Natural killer cell (primary cell): ENCODE data around the gene RAPGEF4. TPM values are rescaled to one million over a fixed set of nuclear protein-coding genes. Genes with fewer than 3 reads are reported as not detected.

Experiments used
- ATAC-seq, 3 donors: fragments of 150-1000 bp in 2 of 3; fragments of 200-7000 bp in 1 of 3; cut with Tn5 transposase; 1 replicate in 1 of 3; 2 replicates in 2 of 3; pipeline ENCODE4 v1.10.0; 2021; ENCODE audit warnings: mild to moderate bottlenecking in 2 of 3, moderate library complexity in 2 of 3
- DNase-seq, 2 donors: peaks; one replicate each; pipeline versions ENCODE4 v3.0.0 to v3.0.0-alpha.2; 2013 to 2021; ENCODE audit warnings: mixed read lengths in 1 of 2
- H3K27ac ChIP-seq: one replicate; pipeline ENCODE4 v1.5.1; 2013; ENCODE audit warnings: mild to moderate bottlenecking, low read length
- H3K27me3 ChIP-seq: one replicate; pipeline ENCODE4 v1.6.1; 2013; ENCODE audit warnings: low read length; ENCODE audit not compliant: control insufficient read depth, insufficient read depth
- H3K36me3 ChIP-seq: one replicate; pipeline ENCODE4 v1.6.1; 2013; ENCODE audit warnings: low read length; ENCODE audit not compliant: control insufficient read depth, insufficient read depth
- H3K4me1 ChIP-seq: one replicate; pipeline ENCODE4 v1.6.1; 2013; ENCODE audit warnings: low read length; ENCODE audit not compliant: control insufficient read depth, insufficient read depth
- H3K4me3 ChIP-seq: one replicate; pipeline ENCODE4 v1.5.1; 2013; ENCODE audit warnings: low read length
- H3K9me3 ChIP-seq: one replicate; pipeline ENCODE4 v1.6.1; 2013; ENCODE audit warnings: low read length; ENCODE audit not compliant: control insufficient read depth, insufficient read depth
- H3K27ac Mint-ChIP-seq, 2 donors: one replicate each; pipeline ENCODE4 v1.8.0; 2022; ENCODE audit warnings: mild to moderate bottlenecking in 2 of 2, mixed read lengths in 2 of 2, moderate library complexity in 1 of 2
- H3K27me3 Mint-ChIP-seq, 2 donors: one replicate each; pipeline ENCODE4 v1.8.0; 2022; ENCODE audit warnings: low read depth in 2 of 2, mixed read lengths in 2 of 2
- H3K36me3 Mint-ChIP-seq: one replicate; pipeline ENCODE4 v1.8.0; 2022; ENCODE audit warnings: mixed read lengths
- H3K4me1 Mint-ChIP-seq, 2 donors: one replicate each; pipeline ENCODE4 v1.8.0; 2022; ENCODE audit warnings: mixed read lengths in 2 of 2
- H3K4me3 Mint-ChIP-seq: one replicate; pipeline ENCODE4 v1.8.0; 2022; ENCODE audit warnings: mild to moderate bottlenecking, moderate library complexity, mixed read lengths
- H3K9me3 Mint-ChIP-seq, 2 donors: one replicate each; pipeline ENCODE4 v1.8.0; 2022; ENCODE audit warnings: mixed read lengths in 2 of 2
- WGBS: methylation state at CpG from one replicate; pipeline ENCODE4 v1.1.7; 2013; ENCODE audit warnings: missing lambda C conversion rate; ENCODE audit not compliant: insufficient coverage; 5-methylcytosine and 5-hydroxymethylcytosine counted together
- intact Hi-C: fragments of 100-400 bp; cut with micrococcal nuclease; formaldehyde crosslinking; loops from one replicate; pipeline ENCODE4 v1.14.2; 2022
- total RNA-seq, 4 donors: library from RNA; stranded (reverse); fragments of 120-200 nt in 1 of 4; gene quantifications; one replicate each; pipeline versions ENCODE4 v1.2.3 to v1.2.4, GENCODE V29; 2013 to 2022
- TF ChIP-seq, protein P1 (sequence below): fragments of 200-600 bp; IDR thresholded peaks from one replicate; pipeline ENCODE4 v1.8.0; 2022; ENCODE audit warnings: antibody characterized with exemption

The RAPGEF4 gene
- total RNA-seq, 3 donors from 2014 or later (not counting 1 experiment from before 2014, with no cell fraction given), result 0.50 TPM; not detected in 2

DNA sequence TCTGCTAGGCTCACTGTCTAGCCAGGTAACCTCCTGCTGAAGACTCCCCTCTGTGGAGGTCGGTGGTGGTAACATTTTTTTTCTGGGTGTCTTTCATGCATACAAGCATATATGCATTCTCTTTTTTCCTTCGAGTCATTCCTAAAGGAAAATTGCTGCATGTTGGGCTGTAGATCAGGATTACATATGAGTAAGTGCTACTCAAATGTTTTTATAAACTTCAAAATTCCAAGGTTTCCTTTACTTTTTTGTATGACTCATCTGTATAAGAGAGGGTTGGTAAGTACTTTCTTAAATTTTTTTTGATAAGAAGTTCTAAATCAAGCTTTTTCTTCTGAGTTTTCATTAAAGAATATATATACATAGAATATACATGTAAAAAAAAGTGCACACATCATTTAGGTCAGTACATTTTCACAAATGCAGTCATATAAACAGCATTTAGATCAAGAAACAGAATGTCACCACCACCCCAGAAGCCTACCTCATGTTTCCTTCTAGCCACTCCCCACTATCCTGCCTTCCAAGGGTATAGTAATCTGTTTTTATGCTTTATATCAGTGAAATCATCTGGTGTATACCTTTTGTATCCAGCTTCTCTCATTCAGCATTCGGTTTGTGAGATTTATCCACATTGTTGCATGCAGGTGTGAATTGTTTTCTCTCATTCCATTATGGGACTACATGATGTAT lies 212.0 kb downstream of the RAPGEF4 start:
- ATAC-seq, result no peak

DNA sequence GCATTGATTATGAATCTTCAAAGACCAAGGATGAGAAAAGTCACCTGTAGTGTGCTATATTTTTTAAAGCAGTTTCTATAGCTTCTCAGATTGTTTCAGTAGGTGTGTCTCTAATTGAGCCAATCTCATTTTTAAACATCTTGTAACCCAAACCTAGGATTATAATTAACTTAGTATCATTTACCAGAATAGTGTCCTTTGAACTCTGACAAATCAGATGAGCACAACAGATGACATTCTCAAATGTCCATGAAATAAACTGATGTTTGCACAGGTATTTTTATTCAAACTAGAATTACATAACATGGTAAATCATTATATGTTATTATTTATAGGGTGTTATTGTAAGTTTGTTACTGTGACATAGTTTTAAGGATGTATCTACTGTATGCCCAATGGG lies 213.9 kb downstream of the RAPGEF4 start:
- TF ChIP-seq, protein P1, sequence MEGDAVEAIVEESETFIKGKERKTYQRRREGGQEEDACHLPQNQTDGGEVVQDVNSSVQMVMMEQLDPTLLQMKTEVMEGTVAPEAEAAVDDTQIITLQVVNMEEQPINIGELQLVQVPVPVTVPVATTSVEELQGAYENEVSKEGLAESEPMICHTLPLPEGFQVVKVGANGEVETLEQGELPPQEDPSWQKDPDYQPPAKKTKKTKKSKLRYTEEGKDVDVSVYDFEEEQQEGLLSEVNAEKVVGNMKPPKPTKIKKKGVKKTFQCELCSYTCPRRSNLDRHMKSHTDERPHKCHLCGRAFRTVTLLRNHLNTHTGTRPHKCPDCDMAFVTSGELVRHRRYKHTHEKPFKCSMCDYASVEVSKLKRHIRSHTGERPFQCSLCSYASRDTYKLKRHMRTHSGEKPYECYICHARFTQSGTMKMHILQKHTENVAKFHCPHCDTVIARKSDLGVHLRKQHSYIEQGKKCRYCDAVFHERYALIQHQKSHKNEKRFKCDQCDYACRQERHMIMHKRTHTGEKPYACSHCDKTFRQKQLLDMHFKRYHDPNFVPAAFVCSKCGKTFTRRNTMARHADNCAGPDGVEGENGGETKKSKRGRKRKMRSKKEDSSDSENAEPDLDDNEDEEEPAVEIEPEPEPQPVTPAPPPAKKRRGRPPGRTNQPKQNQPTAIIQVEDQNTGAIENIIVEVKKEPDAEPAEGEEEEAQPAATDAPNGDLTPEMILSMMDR, result no peak
- no peaks in the 10 kb centered on the region for H3K36me3 Mint-ChIP-seq
- Histone ChIP-seq H3K36me3 (no peaks in the 10 kb centered on the region), H3K4me1 (no peaks in the 10 kb centered on the region), H3K4me3 (no peak overlapping the region), H3K27me3 (peaks cover 3% of the 10 kb centered on the region), H3K27ac (no peak overlapping the region), H3K9me3 (no peaks in the 10 kb centered on the region)
- H3K27ac Mint-ChIP-seq, result no peak overlapping the region
- no peak overlapping the region for H3K4me3 Mint-ChIP-seq
- no peak for ATAC-seq
- H3K27me3 Mint-ChIP-seq, result peaks cover 8 to 11% of the 10 kb centered on the region in 2 donors
- H3K9me3 Mint-ChIP-seq, result no peaks in the 10 kb centered on the region
- no peaks in the 10 kb centered on the region for H3K4me1 Mint-ChIP-seq
- intact Hi-C loops, result no loop called here
- DNase-seq, result no peak

More for the DNA sequence above, 212.0 kb downstream of the RAPGEF4 start:
- Mint-ChIP-seq H3K27me3 (peaks cover 14% of the 10 kb centered on the region in 2 donors), H3K27ac (no peak overlapping the region), H3K36me3 (no peaks in the 10 kb centered on the region), H3K9me3 (no peaks in the 10 kb centered on the region), H3K4me1 (no peaks in the 10 kb centered on the region), H3K4me3 (no peak overlapping the region)
- Histone ChIP-seq H3K4me1 (no peaks in the 10 kb centered on the region), H3K27me3 (peaks cover 2% of the 10 kb centered on the region), H3K27ac (no peak overlapping the region), H3K4me3 (no peak overlapping the region), H3K36me3 (no peaks in the 10 kb centered on the region), H3K9me3 (no peaks in the 10 kb centered on the region)
- intact Hi-C loops, result no loop called here
- TF ChIP-seq, protein P1, result no peak
- whole genome bisulfite sequencing, result 93% methylated on average over 2 of the region's 3 CpGs
- DNase-seq, result no peak

DNA sequence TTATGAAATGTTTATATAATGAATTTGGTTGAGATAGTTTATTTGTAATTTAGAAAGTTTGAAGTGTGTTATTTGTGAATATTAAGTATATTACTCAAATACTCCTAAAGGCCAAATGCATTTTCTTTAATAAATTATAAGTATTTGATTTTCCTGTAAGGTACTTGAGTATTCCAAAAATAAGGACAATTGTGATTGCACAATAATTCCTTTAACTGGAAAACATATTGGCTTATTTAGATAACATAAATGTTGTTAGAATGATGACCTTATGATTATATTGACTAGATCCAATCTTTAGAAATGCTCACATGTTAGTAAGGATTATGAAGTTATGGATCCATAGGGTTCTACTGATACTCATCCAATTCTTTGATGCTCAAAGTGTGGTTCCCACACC lies 214.9 kb downstream of the RAPGEF4 start:
- H3K4me1 ChIP-seq, result no peaks in the 10 kb centered on the region
- H3K36me3 Mint-ChIP-seq, result no peaks in the 10 kb centered on the region
- TF ChIP-seq, protein P1, result no peak

DNA sequence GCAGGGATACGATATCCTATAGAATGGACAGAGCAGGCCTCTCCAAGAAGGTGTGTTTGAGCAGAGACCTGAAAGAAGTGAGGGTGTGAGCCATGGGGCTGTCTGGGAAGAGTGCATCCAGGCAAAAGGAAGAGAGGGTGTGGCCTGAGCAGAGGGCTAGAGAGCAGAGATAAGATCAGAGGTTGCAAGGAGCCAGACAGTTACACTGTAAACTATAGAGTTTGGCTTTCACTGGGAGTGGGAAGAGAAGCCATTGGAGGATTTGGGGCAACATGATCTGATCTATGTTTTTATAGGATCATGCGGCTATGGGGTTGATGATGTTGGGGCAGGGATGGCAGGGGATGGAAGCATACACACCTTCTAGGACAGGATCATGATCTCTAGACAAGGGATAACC lies 215.9 kb downstream of the RAPGEF4 start:
- Mint-ChIP-seq H3K27ac (no peak overlapping the region), H3K27me3 (peaks cover 8 to 15% of the 10 kb centered on the region in 2 donors), H3K36me3 (no peaks in the 10 kb centered on the region), H3K4me3 (no peak overlapping the region), H3K9me3 (no peaks in the 10 kb centered on the region), H3K4me1 (no peaks in the 10 kb centered on the region)
- peaks cover 3% of the 10 kb centered on the region for H3K27me3 ChIP-seq
- ATAC-seq (no peak), DNase-seq (no peak)
- H3K36me3 ChIP-seq, result no peaks in the 10 kb centered on the region
- TF ChIP-seq, protein P1, result no peak
- intact Hi-C loops, result no loop called here
- WGBS, result 87% methylated on average over 2 of the region's 2 CpGs
- no peaks in the 10 kb centered on the region for H3K4me1 ChIP-seq
- no peak overlapping the region for H3K27ac ChIP-seq
- no peak overlapping the region for H3K4me3 ChIP-seq
- H3K9me3 ChIP-seq, result no peaks in the 10 kb centered on the region

More for the DNA sequence above, 214.9 kb downstream of the RAPGEF4 start:
- Mint-ChIP-seq H3K4me3 (no peak overlapping the region), H3K9me3 (no peaks in the 10 kb centered on the region), H3K27me3 (peaks cover 11 to 15% of the 10 kb centered on the region in 2 donors), H3K4me1 (no peaks in the 10 kb centered on the region), H3K27ac (no peak overlapping the region)
- Histone ChIP-seq H3K27me3 (peaks cover 3% of the 10 kb centered on the region), H3K36me3 (no peaks in the 10 kb centered on the region), H3K4me3 (no peak overlapping the region), H3K9me3 (no peaks in the 10 kb centered on the region), H3K27ac (no peak overlapping the region)
- DNase-seq (no peak), ATAC-seq (no peak)
- intact Hi-C loops, result no loop called here
